Measurements from ENCODE around the gene PSMC3.
A peak's percentile ranks its signal among the peaks of the same experiment; 100 is the strongest.

Gene PSMC3

DNA sequence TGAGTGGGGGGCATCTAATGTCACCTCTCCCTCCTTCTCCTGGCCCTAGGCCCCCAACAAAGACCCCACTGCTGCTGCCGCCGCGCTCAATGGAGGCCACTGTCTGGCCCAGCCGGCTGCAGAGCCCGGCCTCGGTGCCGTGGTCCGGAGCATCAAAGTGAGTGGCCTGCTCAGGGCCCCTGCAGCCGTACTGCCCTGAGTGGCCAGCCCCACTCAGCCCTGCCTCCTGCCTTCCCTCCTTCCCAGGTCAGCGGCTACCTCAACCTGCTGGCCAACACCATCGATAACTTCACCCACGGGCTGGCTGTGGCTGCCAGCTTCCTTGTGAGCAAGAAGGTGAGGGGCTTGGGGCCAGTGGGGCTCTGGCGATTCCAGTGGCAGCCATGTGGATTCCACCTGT is 12.9 kb downstream of the PSMC3 start:
- DNase-seq (ENCODE audit: low read depth) = no peak

GRCh38 chr11:47411884-47412746 is 14.1 kb downstream of the PSMC3 start:
- DNase-seq (ENCODE audit: low read depth) = no peak

GRCh38 chr11:47410370-47411264 is 15.6 kb downstream of the PSMC3 start:
- no peak for DNase-seq (ENCODE audit: low read depth)

GRCh38 chr11:47409440-47410369 is 16.5 kb downstream of the PSMC3 start:
- DNase-seq (ENCODE audit: low read depth) = no peak

GRCh38 chr11:47408598-47409439 is 17.4 kb downstream of the PSMC3 start:
- DNase-seq (ENCODE audit: low read depth) = no peak

DNA sequence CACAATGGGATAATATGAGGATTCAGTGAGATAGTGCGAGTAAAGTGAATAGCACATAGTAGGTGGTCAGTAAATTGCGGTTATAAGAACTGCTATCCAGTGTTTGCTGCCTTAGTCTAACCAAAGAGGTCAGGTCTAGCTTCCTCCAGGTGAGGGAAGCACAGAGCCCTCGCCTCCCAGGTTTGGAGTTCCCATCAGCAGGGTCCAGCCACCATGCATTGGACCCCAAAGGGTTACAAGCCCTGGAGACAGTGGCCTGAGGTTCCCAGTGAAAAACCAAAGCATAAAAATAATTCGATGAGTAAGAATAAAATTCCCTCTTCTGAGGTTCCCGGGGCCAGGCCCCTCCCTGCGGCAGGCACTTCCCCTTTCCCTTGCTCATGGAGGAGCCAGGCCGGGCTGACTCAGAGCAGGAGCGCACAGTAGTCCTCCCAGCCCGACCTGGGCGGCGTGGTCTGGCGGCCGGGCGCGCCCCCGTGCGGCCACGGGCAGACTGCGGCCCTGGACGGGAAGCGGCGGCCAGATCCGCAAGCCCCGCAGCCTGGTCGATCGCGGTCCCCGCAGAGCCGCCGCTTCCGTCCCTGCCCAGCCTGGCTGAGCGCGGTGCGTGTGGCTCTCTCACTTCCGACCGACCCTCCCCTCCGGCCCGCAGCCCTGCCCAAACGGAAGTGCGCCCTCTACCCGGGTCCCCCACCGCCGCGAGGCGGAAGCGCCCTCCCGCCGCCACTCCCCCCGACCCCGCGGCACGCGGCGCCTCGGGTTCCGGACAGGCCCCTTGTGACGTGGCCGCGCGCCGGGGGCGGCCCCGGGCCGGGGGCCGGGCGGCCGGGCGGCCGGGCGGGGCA is 18.3 kb downstream of the PSMC3 start, which contains the start of gene SLC39A13:
TSS of gene SLC39A13 (plus strand) at position 845 of the 845 bp plus-strand sequence. CDS start 1,505 bp downstream, outside the sequence.
- peak; percentile 86 for DNase-seq (ENCODE audit: low read depth)

DNA sequence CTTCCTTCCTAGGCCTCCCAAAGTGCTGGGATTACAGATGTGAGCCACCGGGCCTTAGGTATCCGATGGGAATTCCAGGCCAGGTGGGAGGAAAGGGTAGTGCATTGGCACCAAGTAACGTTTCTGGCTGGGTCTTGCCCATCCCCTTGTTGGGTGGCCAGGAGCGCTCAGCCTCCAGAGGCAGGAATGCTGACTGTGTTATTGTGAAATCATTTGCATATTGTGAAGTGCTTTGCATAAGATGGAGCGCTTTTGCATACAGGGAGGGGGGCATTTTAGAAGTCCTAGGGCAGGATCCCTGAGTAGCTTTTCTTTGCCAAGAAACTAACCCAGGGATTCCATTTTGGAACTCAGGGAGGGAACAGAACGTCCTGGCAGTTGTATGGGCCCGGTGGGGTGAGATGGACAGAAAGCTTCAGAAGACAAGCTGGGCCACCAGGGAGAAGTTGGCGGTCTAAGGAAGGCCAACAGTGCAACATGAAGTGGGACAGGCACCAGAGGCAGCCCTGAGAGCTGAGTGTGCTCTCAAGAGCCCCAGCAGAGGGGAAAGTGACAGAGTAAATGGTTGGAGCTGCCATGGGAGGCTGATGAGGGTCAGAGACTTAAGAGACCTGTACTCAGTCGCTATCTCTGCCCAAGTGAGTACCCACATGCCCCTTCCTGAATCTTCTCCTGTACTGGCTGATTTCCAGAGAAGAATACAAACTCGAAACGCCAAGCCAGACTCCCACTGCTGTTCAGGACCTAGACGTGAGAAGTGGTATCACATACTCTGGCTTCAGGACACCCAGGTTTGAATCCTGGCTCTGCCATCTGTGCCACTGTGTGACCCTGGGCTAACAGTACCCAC is 19.1 kb downstream of the PSMC3 start:
- DNase-seq (ENCODE audit: low read depth) = no peak

DNA sequence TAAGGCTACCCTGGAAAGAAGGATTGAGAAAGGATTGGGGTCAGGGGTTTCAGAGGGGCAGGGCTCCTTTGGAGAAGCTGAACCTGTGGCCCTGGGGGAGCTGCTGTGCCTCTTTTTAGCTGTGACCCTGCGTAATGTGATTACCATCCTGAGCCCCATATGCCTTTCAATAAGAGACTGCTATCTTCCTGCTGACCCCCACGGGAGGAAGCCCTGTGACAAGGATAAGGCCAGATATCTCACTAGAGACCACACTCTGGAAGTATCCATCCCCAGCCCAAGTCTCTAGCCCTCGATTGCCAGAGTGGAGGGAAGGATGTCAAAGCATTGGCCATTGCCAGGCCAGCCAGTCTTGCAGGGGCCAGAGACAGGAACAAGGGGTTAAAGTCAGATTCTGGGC is 22.7 kb downstream of the PSMC3 start:
- DNase-seq (ENCODE audit: low read depth) = no peak

DNA sequence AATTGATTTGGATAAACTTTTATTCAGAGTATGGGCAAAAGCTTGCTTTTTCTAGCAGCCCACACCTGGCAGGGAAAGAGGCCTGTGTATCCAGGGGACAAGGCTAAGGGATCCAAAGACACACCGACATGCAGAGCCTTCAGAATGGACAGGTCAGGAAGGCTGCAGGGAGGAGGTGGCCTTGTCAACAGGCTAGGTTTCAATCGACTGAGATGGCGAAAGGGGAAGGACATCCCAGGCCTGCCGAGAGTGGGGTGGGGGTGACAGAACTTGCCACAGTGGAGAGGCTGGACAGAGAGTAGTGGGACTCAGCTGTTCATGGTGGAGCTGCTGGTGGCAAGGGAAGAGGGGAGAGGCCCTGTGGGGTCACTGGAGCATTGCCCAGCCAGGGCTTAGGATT is 23.1 kb downstream of the PSMC3 start:
- DNase-seq (ENCODE audit: low read depth) = no peak

DNA sequence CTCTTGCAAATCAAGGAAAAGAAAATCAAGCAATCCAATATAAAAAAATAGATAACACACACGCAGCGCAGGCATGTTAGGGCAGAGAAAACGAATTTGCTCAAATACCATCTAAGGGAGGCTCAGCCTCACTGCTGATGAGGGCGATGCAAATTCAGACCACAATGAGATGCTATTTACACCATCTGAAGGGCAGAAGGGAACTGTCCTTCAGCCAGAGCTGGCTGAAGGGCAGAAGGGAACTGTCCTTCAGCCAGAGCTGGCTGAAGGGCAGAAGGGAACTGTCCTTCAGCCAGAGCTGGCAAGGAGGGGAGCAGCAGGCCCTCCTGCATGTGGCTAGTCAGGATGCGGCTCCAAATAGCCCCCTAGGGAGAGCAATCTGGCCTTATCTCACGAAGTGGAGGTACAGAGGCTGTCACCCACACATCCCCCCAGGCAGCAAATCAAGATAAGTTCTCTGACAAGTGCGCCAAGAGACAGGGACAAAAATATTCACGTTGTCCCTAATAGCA is 25.4 kb downstream of the PSMC3 start:
- DNase-seq (ENCODE audit: low read depth) = no peak

DNA sequence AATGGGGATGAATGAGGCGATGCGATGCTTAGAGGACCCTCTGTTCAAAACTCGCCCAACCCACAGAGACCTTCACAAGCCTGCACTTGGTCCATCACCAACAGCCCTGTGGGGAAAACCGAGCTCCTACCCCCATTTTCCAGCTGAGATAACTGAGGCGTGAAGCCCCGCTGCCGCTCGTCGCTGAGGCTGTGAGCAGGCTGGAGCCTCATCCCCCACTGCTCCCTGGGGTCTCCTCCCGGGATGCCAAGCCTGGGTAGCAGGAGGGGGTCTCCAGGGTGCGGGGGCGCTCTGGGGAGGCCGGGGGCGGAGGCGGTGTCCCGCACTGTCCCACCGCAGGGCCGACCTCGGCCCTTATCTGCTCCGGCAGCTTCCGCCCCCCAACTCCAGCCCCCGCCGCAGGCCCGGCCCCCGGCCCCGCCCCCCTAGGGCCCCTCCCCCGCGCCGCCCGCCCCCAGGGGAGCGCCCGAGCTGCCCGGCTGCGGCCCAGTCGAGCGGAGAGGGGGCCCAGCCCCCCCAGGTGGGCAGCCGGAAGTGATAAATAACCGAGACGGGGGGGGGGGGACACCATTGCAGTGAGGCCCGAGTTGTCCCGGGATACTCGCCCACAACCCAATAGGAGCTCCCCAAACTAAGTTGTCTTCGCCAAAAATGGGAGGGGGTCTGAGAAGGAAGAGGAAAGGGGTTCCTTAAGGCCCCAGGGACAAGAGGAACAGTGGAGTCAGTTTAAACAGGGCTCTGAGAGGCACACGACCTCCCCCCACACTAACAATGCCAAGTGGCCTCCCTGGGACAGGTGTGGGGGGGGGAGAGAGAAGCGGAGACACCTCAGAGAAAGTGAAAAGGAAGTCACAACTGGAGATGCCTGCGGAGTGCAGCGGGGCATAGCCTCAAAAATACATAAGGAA is 26.1 kb downstream of the PSMC3 start:
- DNase-seq (ENCODE audit: low read depth) = no peak

DNA sequence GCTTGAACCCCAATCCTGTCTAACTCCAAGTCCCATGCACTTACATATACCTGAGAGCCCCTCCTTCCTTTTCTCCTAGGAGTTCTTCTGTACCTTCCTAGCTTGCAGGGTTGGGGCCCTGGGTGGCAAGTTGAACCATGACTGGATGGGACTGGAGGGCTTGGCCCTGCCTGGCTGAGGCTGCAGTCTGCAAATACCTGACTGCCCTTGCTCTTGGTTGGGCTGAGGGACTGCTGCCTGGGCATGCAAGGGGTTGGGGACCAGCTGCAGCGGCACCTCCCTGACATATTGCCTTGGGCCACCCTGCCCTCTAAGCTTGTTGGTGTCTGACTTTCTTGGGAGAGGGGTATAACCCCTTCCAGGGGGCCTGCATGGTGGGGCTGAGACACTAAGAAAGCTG is 27.7 kb downstream of the PSMC3 start:
- DNase-seq (ENCODE audit: low read depth) = no peak

- no peak for DNase-seq (ENCODE audit: low read depth)
Measured at GRCh38 chr11:47398011-47398410, 28.2 kb downstream of the PSMC3 start.

GRCh38 chr11:47396049-47396320 is 30.3 kb downstream of the PSMC3 start:
- no peak for DNase-seq (ENCODE audit: low read depth)

GRCh38 chr11:47395223-47396048 is 30.8 kb downstream of the PSMC3 start:
- no peak for DNase-seq (ENCODE audit: low read depth)

DNA sequence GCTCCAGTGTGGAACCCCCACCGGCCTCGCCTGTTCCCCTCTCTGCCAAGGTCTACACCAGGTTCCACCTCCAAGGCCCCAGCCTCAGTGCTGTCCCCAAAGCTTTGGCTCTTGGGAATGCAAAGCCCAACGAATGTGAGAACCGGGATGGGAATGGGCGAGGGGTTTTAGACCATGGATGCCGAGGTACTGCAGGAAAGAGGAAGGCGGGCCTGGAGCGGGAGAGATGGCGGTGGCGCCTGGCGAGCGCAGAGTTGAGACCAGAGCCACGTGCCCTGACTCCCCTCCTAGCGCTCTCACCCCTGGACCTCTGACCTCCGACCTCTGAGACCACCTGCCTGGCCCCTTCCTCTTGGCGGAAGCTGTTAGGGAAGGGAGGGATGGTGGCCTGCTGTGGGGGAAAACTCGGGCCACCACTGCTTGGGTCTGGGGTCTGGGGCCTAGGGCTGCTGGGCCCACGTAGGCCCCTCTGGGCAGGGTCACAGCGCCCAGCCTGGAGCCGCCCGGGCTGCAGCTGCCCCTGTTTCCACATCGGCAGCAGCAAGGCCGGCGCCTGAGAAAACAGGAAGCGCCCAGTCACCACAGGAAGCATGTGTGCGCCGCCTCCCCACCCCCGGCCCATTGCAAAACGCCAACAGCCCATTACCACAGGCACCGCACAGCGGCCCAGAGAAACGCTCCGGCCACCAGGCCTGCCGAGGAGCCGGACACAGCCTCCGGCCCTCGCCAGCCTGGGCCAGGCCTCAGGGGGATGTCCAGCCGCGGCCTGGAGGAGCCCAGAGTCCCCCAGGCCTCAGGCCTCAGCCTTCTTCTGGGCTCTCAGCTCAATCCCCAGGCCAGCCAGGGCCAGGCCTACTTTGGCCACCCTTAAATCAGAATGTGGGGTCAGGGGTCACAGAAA is 31.7 kb downstream of the PSMC3 start:
- DNase-seq (ENCODE audit: low read depth) = peak; percentile 30
